HCEC 1CT (cell line): Measurements from ENCODE around the gene ZNF335.
A peak's percentile ranks its signal among the peaks of the same experiment; 100 is the strongest.
"Not testable (repeated sequence)": the region's sequence is repeated elsewhere in the genome, so short reads cannot be mapped to it uniquely, and the experiment has no call there.

ENCODE experiments used
- DNase-seq: peaks from one replicate; pipeline ENCODE4 v3.0.0-alpha.2; 2017

Gene ZNF335

GRCh38 chr20:45931680-45932079 is 40.3 kb downstream of the ZNF335 start:
- DNase-seq: not testable (repeated sequence)

GRCh38 chr20:45927071-45927878 is 44.7 kb downstream of the ZNF335 start:
- no peak for DNase-seq

GRCh38 chr20:45926731-45927070 is 45.3 kb downstream of the ZNF335 start:
- DNase-seq: no peak

- no peak for DNase-seq
Observed at GRCh38 chr20:45925821-45926506, 46.0 kb downstream of the ZNF335 start.

- DNase-seq: peak; percentile 50
Observed at GRCh38 chr20:45924391-45925261, 47.4 kb downstream of the ZNF335 start.

GRCh38 chr20:45921337-45922189 is 50.4 kb downstream of the ZNF335 start:
- no peak for DNase-seq

- no peak for DNase-seq
Observed at GRCh38 chr20:45920462-45921336, 51.3 kb downstream of the ZNF335 start.

- DNase-seq: no peak
Observed at GRCh38 chr20:45919542-45920399, 52.2 kb downstream of the ZNF335 start.

- DNase-seq: no peak
Observed at GRCh38 chr20:45918779-45919537, 53.0 kb downstream of the ZNF335 start.

- DNase-seq: peak; percentile 34
Observed at GRCh38 chr20:45918182-45918737, 53.7 kb downstream of the ZNF335 start.

- peak; percentile 15 for DNase-seq
Observed at GRCh38 chr20:45917790-45918141, 54.2 kb downstream of the ZNF335 start.

GRCh38 chr20:45913116-45913515 is 58.9 kb downstream of the ZNF335 start:
- DNase-seq: no peak

- no peak for DNase-seq
Observed at GRCh38 chr20:45912344-45912682, 59.7 kb downstream of the ZNF335 start.

- DNase-seq: peak; percentile 23
Observed at GRCh38 chr20:45911486-45912343, 60.3 kb downstream of the ZNF335 start, which contains the start of gene PLTP. TSS of gene PLTP (minus strand) at chr20:45912155. CDS start at chr20:45911452, 703 bp downstream.

- peak; percentile 100 for DNase-seq
Observed at GRCh38 chr20:45910670-45911485, 61.1 kb downstream of the ZNF335 start.

GRCh38 chr20:45909817-45910669 is 62.0 kb downstream of the ZNF335 start:
- DNase-seq: no peak
